EH (cell line): ENCODE measurements around the gene SH3BP1.
A peak's percentile ranks its signal among the peaks of the same experiment; 100 is the strongest.
"Not testable (repeated sequence)": the region's sequence is repeated elsewhere in the genome, so short reads cannot be mapped to it uniquely, and the experiment has no call there.

ENCODE experiments used
- DNase-seq: peaks from one replicate; pipeline ENCODE4 v3.0.0-alpha.2; 2015; ENCODE audit warnings: low read depth

The SH3BP1 gene

GRCh38 chr22:37639070-37639760 lies at the start of gene SH3BP1:
SH3BP1 (plus strand) TSS chr22:37639669; CDS start chr22:37639788, 119 bp downstream.
- peak; percentile 59 for DNase-seq

- DNase-seq, result not testable (repeated sequence)
Measured at GRCh38 chr22:37591081-37591480, 48.4 kb upstream of the SH3BP1 start.

GRCh38 chr22:37591823-37592404 lies 47.6 kb upstream of the SH3BP1 start:
- no peak for DNase-seq

- no peak for DNase-seq
Measured at GRCh38 chr22:37594237-37594636, 45.2 kb upstream of the SH3BP1 start.

GRCh38 chr22:37599153-37599552 lies 40.3 kb upstream of the SH3BP1 start:
- DNase-seq, result peak; percentile 39

GRCh38 chr22:37601203-37601539 lies 38.3 kb upstream of the SH3BP1 start:
- no peak for DNase-seq

GRCh38 chr22:37601540-37602442 lies 37.7 kb upstream of the SH3BP1 start:
- DNase-seq, result peak; percentile 72

GRCh38 chr22:37602546-37603277 lies 36.8 kb upstream of the SH3BP1 start:
- DNase-seq, result not testable (repeated sequence)

GRCh38 chr22:37604074-37604473 lies 35.4 kb upstream of the SH3BP1 start:
- no peak for DNase-seq

GRCh38 chr22:37604875-37605274 lies 34.6 kb upstream of the SH3BP1 start:
- no peak for DNase-seq

- peak; percentile 59 for DNase-seq
Measured at GRCh38 chr22:37607010-37607934, 32.2 kb upstream of the SH3BP1 start.

GRCh38 chr22:37607935-37608476 lies 31.5 kb upstream of the SH3BP1 start:
- DNase-seq, result no peak

- peak; percentile 98 for DNase-seq
Measured at GRCh38 chr22:37608477-37609239, 30.8 kb upstream of the SH3BP1 start, which contains the start of gene GGA1. GGA1 (plus strand) TSS chr22:37608834; CDS start chr22:37608861, 27 bp downstream.

- DNase-seq, result peak; percentile 29
Measured at GRCh38 chr22:37609240-37610152, 30.0 kb upstream of the SH3BP1 start.

GRCh38 chr22:37610153-37610475 lies 29.4 kb upstream of the SH3BP1 start:
- DNase-seq, result not testable (repeated sequence)

- DNase-seq, result no peak
Measured at GRCh38 chr22:37610480-37611129, 28.9 kb upstream of the SH3BP1 start.

GRCh38 chr22:37611207-37611606 lies 28.3 kb upstream of the SH3BP1 start:
- no peak for DNase-seq
